Upper lobe of right lung (tissue), 1 donor: ENCODE results near the gene SHFL. TPM values are rescaled to one million over a fixed set of nuclear protein-coding genes. Genes with fewer than 3 reads are reported as not detected.

Experiments
- ATAC-seq: fragments of 200-7000 bp; cut with Tn5 transposase; one replicate; pipeline ENCODE4 v1.9.1; 2020; ENCODE audit warnings: mild to moderate bottlenecking, moderate library complexity
- DNase-seq: peaks from one replicate; pipeline ENCODE4 v3.0.0-alpha.2; 2020
- H3K27ac ChIP-seq: fragments of 200-600 bp; one replicate; pipeline ENCODE4 v1.8.0; 2022
- H3K27me3 ChIP-seq: fragments of 200-600 bp; one replicate; pipeline ENCODE4 v1.8.0; 2022; ENCODE audit warnings: mild to moderate bottlenecking
- H3K36me3 ChIP-seq: fragments of 200-600 bp; one replicate; pipeline ENCODE4 v1.8.0; 2022
- H3K4me1 ChIP-seq: fragments of 200-600 bp; one replicate; pipeline ENCODE4 v1.8.0; 2022
- H3K4me3 ChIP-seq: fragments of 200-600 bp; one replicate; pipeline ENCODE4 v1.8.0; 2022; ENCODE audit warnings: mild to moderate bottlenecking
- H3K9me3 ChIP-seq: fragments of 200-600 bp; one replicate; pipeline ENCODE4 v1.8.0; 2022
- intact Hi-C: fragments of 100-400 bp; cut with DNase I; formaldehyde crosslinking; loops from one replicate; pipeline ENCODE4 v1.11.0; 2022
- total RNA-seq: library from RNA; stranded (reverse); fragmentation: NEBNext Ultra II Directional; extraction: Animal tissue kit (Norgen Biotek cat#: 25700); gene quantifications from one replicate; pipeline ENCODE4 v1.2.1, GENCODE V29; 2021
- TF ChIP-seq, protein P1 (sequence below): fragments of 200-600 bp; IDR thresholded peaks from one replicate; pipeline ENCODE4 v1.8.0; 2022; ENCODE audit warnings: antibody characterized with exemption
- donor health status: DM: no; HTN: yes; CAD: no; lungs with severe emphysema.

The SHFL gene
- total RNA-seq, 1 donor from 2014 or later = 52.0 TPM

- intact Hi-C loops = loop anchor here (10.0 kb wide), 1 partner anchor 178 kb away; no protein-coding TSS in a partner anchor
- Histone ChIP-seq H3K4me3 (no peak overlapping the region), H3K27me3 (no peaks in the 10 kb centered on the region), H3K9me3 (no peaks in the 10 kb centered on the region), H3K36me3 (peaks cover 6% of the 10 kb centered on the region), H3K27ac (peak overlapping the region; percentile 17), H3K4me1 (peaks cover 12% of the 10 kb centered on the region)
- DNase-seq = no peak
- TF ChIP-seq, protein P1, sequence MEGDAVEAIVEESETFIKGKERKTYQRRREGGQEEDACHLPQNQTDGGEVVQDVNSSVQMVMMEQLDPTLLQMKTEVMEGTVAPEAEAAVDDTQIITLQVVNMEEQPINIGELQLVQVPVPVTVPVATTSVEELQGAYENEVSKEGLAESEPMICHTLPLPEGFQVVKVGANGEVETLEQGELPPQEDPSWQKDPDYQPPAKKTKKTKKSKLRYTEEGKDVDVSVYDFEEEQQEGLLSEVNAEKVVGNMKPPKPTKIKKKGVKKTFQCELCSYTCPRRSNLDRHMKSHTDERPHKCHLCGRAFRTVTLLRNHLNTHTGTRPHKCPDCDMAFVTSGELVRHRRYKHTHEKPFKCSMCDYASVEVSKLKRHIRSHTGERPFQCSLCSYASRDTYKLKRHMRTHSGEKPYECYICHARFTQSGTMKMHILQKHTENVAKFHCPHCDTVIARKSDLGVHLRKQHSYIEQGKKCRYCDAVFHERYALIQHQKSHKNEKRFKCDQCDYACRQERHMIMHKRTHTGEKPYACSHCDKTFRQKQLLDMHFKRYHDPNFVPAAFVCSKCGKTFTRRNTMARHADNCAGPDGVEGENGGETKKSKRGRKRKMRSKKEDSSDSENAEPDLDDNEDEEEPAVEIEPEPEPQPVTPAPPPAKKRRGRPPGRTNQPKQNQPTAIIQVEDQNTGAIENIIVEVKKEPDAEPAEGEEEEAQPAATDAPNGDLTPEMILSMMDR = no peak
- ATAC-seq = no peak
These were observed 16.7 kb downstream of the SHFL start for GRCh38 chr19:10102787-10103236.

GRCh38 chr19:10104130-10104513 lies 18.0 kb downstream of the SHFL start:
- intact Hi-C loops = loop anchor here (10.0 kb wide), 1 partner anchor 179 kb away; no protein-coding TSS in a partner anchor
- Histone ChIP-seq H3K27ac (no peak overlapping the region), H3K4me3 (no peak overlapping the region), H3K4me1 (peaks cover 12% of the 10 kb centered on the region), H3K36me3 (peaks cover 19% of the 10 kb centered on the region), H3K27me3 (no peaks in the 10 kb centered on the region), H3K9me3 (no peaks in the 10 kb centered on the region)
- DNase-seq (no peak), ATAC-seq (no peak)
- TF ChIP-seq, protein P1 = no peak

DNA sequence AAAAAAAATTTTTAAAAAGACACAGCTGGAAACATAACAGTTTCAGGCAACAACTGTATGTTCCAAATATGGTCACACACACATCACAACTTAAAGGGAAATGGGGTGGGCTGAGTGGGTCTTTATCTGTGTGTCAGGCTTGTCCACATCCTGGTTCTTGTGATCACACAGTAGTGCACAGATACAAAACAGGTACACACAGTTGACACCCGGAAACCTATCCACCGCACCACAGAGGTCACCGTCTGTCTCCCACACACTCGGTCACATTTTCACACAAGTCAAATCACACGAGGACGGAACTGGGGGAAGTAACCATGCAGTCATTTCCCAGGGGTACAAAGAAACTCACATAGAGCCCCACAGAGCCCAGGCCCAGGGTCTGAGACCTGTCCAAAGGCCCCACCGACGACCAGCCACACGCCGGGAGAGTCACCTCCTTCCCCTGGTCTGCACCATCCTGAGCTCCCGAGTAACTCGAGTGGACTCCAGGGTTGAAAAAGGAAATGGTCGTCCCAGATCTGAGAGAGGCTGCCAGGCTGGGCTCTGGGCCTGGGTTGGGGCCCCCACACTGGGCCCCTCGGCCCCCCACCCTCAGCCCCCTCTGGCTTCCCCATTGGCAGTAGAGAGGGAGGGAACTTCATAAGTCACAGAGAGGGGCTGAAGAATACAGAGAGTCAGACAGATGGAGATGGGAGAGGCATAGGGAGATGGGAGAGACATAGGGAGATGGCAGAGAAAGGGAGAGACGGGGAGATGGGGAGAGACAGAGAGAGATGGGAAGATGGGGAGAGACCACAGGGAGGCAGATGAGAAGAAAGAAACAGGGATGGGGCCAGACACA lies 18.8 kb downstream of the SHFL start:
- Histone ChIP-seq H3K27ac (peak overlapping the region; percentile 36), H3K36me3 (peaks cover 27% of the 10 kb centered on the region), H3K4me3 (no peak overlapping the region), H3K4me1 (peaks cover 12% of the 10 kb centered on the region), H3K27me3 (no peaks in the 10 kb centered on the region), H3K9me3 (no peaks in the 10 kb centered on the region)
- intact Hi-C loops = loop anchor here (10.0 kb wide), 1 partner anchor 180 kb away; no protein-coding TSS in a partner anchor
- TF ChIP-seq, protein P1 = no peak
- DNase-seq = no peak
- ATAC-seq = peak; percentile 12

- no peak for ATAC-seq
- H3K27ac ChIP-seq = peak overlapping the region; percentile 87
These were observed 19.5 kb downstream of the SHFL start for GRCh38 chr19:10105509-10106099.

More at GRCh38 chr19:10105509-10106099, 19.5 kb downstream of the SHFL start:
- no peak for DNase-seq
- intact Hi-C loops = loop anchor here (10.0 kb wide), 1 partner anchor 181 kb away; no protein-coding TSS in a partner anchor
- H3K4me1 ChIP-seq = peaks cover 12% of the 10 kb centered on the region
- no peaks in the 10 kb centered on the region for H3K9me3 ChIP-seq
- H3K4me3 ChIP-seq = peak overlapping the region; percentile 94
- H3K36me3 ChIP-seq = peaks cover 34% of the 10 kb centered on the region
- TF ChIP-seq, protein P1 = no peak
- no peaks in the 10 kb centered on the region for H3K27me3 ChIP-seq
